Psoas muscle (tissue), 8 donors: ENCODE results near the gene SPTAN1. TPM values are rescaled to one million over a fixed set of nuclear protein-coding genes. Genes with fewer than 3 reads are reported as not detected.

ENCODE experiments used
- ATAC-seq, 4 donors: fragments of 200-7000 bp; cut with Tn5 transposase; one replicate each; pipeline ENCODE4 v1.9.1; 2020; ENCODE audit warnings: moderate library complexity in 3 of 4, mild to moderate bottlenecking in 2 of 4
- DNase-seq, 2 donors: peaks; one replicate each; pipeline ENCODE4 v3.0.0-alpha.2; 2020
- H3K27ac ChIP-seq: fragments of 200-600 bp; one replicate; pipeline ENCODE4 v1.8.0; 2022
- H3K27me3 ChIP-seq, 3 donors: fragments of 200-600 bp in 1 of 3; one replicate each; pipeline versions ENCODE4 v1.6.1 to v1.8.0; 2013 to 2022; ENCODE audit warnings: low read length in 2 of 3, mild to moderate bottlenecking in 2 of 3, moderate library complexity in 1 of 3; ENCODE audit not compliant: insufficient read depth in 3 of 3
- H3K36me3 ChIP-seq, 2 donors: fragments of 200-600 bp in 1 of 2; one replicate each; pipeline versions ENCODE4 v1.6.1 to v1.8.0; 2013 to 2022; ENCODE audit warnings: low read depth in 1 of 2, mild to moderate bottlenecking in 1 of 2, moderate library complexity in 1 of 2; ENCODE audit not compliant: insufficient read depth in 1 of 2
- H3K4me1 ChIP-seq: fragments of 200-600 bp; one replicate; pipeline ENCODE4 v1.8.0; 2022
- H3K4me3 ChIP-seq: fragments of 200-600 bp; one replicate; pipeline ENCODE4 v1.8.0; 2022; ENCODE audit warnings: mild to moderate bottlenecking
- H3K9me3 ChIP-seq: fragments of 200-600 bp; one replicate; pipeline ENCODE4 v1.8.0; 2022
- CTCF ChIP-seq: fragments of 200-600 bp; IDR thresholded peaks from one replicate; pipeline ENCODE4 v1.8.0; 2022; ENCODE audit warnings: antibody characterized with exemption
- WGBS, 3 donors: extraction: QIAGEN DNeasy Blood & Tissue Kit; methylation state at CpG; one replicate each; pipeline versions ENCODE4 v1.1.6 to v1.1.7; 2013; 5-methylcytosine and 5-hydroxymethylcytosine counted together
- intact Hi-C, 2 donors: fragments of 100-400 bp; cut with DNase I; formaldehyde crosslinking; loops; one replicate each; pipeline versions ENCODE4 v1.11.0 to v1.14.2; 2022
- polyA plus RNA-seq, 3 donors: library from polyadenylated mRNA; stranded (reverse); fragments of 200-250 nt; gene quantifications; one replicate each; pipeline ENCODE4 v1.2.3, GENCODE V29; 2013
- total RNA-seq, 4 donors: library from RNA; stranded (reverse); fragmentation: NEBNext Ultra II Directional in 2 of 4; extraction: Animal tissue kit (Norgen Biotek cat#: 25700) in 2 of 4; gene quantifications; one replicate each; pipeline versions ENCODE4 v1.2.1 to v1.2.4, GENCODE V29; 2021 to 2023
- donor health status: healthy with polysubstance abuse.
- donor health status: DM: no; HTN: no; CAD: no; lungs with moderate emphysema.
- donor health status: Bipolar disorder and iron deficiency.
- donor health status: healthy.
- donor health status: DM: yes; HTN: yes; CAD: no.
- donor health status: DM: no; HTN: no; CAD: no.
- donor health status: DM: no; HTN: no; CAD: no.
- donor health status: DM: yes; HTN: yes; CAD: no.

SPTAN1 gene
- total and polyA plus RNA-seq, 7 donors = 18.1 to 91.4 (median 42.6) TPM

GRCh38 chr9:128554155-128554862, 1.9 kb downstream of the SPTAN1 start:
- DNase-seq (peak; percentile 56 to 60), ATAC-seq (peak in 1 of 4 donors; percentile 38)
- Histone ChIP-seq H3K27ac (peak overlapping the region; percentile 6), H3K36me3 (no peaks in the 10 kb centered on the region), H3K4me3 (peak overlapping the region; percentile 96), H3K27me3 (no peaks in the 10 kb centered on the region), H3K9me3 (no peaks in the 10 kb centered on the region), H3K4me1 (peaks cover 58% of the 10 kb centered on the region)
- no peak for TF ChIP-seq CTCF
- intact Hi-C loops = no loop called here
- 33 to 46% (median 39%) methylated on average over 5 of the region's 5 CpGs for WGBS, 3 donors

GRCh38 chr9:128555180-128555721, 2.9 kb downstream of the SPTAN1 start:
- WGBS, 3 donors = 25 to 31% (median 27%) methylated on average over 9 of the region's 9 CpGs

GRCh38 chr9:128556276-128556675, 3.9 kb downstream of the SPTAN1 start:
- H3K4me3 ChIP-seq = no peak overlapping the region
- no peaks in the 10 kb centered on the region for H3K27me3 ChIP-seq
- no peak for TF ChIP-seq CTCF
- WGBS, 3 donors = 78 to 94% (median 92%) methylated on average over 2 of the region's 2 CpGs
- H3K36me3 ChIP-seq = no peaks in the 10 kb centered on the region
- intact Hi-C loops = loop anchor here in 1 of 2 donors (5.0 kb wide), 1 partner anchor 99 kb away; the partner anchor contains the start of gene ODF2
- no peak overlapping the region for H3K27ac ChIP-seq
- ATAC-seq = no peak
- no peaks in the 10 kb centered on the region for H3K9me3 ChIP-seq
- peaks cover 56% of the 10 kb centered on the region for H3K4me1 ChIP-seq
- no peak for DNase-seq

More at GRCh38 chr9:128555180-128555721, 2.9 kb downstream of the SPTAN1 start:
- H3K4me3 ChIP-seq = no peak overlapping the region
- DNase-seq = no peak
- intact Hi-C loops = loop anchor here in 1 of 2 donors (5.0 kb wide), 1 partner anchor 98 kb away; the partner anchor contains the start of gene ODF2
- no peaks in the 10 kb centered on the region for H3K9me3 ChIP-seq
- peak overlapping the region; percentile 6 for H3K27ac ChIP-seq
- H3K27me3 ChIP-seq = no peaks in the 10 kb centered on the region
- H3K4me1 ChIP-seq = peaks cover 62% of the 10 kb centered on the region
- no peak for ATAC-seq
- TF ChIP-seq CTCF = no peak
- H3K36me3 ChIP-seq = no peaks in the 10 kb centered on the region

GRCh38 chr9:128556926-128557634, 4.7 kb downstream of the SPTAN1 start:
- Histone ChIP-seq H3K4me3 (no peak overlapping the region), H3K36me3 (peaks cover 0 to 4% of the 10 kb centered on the region in 2 donors), H3K4me1 (peaks cover 48% of the 10 kb centered on the region), H3K9me3 (no peaks in the 10 kb centered on the region), H3K27me3 (no peaks in the 10 kb centered on the region), H3K27ac (no peak overlapping the region)
- no peak for ATAC-seq
- intact Hi-C loops = loop anchor here in 1 of 2 donors (5.0 kb wide), 1 partner anchor 100 kb away; the partner anchor contains the start of gene ODF2
- WGBS, 3 donors = 77 to 82% (median 79%) methylated on average over 5 of the region's 5 CpGs
- TF ChIP-seq CTCF = no peak
- no peak for DNase-seq
